H1 (cell line): ENCODE measurements around the gene FBXO28. TPM values are rescaled to one million over a fixed set of nuclear protein-coding genes. Genes with fewer than 3 reads are reported as not detected.

ENCODE experiments used
- CTCF ChIA-PET: fragments of 300-600 bp; sonication (Branson Sonifier 250); formaldehyde crosslinking; loops from one replicate; lab custom pipeline; 2021; ENCODE audit not compliant: partially characterized antibody; lab: Charles Lee
- POLR2A ChIA-PET: fragments of 300-600 bp; sonication (Branson Sonifier 250); formaldehyde crosslinking; loops from one replicate; lab custom pipeline; 2021; ENCODE audit warnings: inconsistent platforms; ENCODE audit not compliant: partially characterized antibody; lab: Charles Lee
- DNase-seq, 2 experiments: peaks; one replicate each; pipeline versions ENCODE4 v3.0.0 to v3.0.0-alpha.2; 2010 to 2022; ENCODE audit warnings: low spot score in 2 of 2, low read depth in 1 of 2, mixed read lengths in 1 of 2
- FAIRE-seq: peaks from 2 replicates; lab custom pipeline; 2011; peaks lifted over from hg19 to GRCh38; lab: Jason Lieb, UNC
- H2AFZ ChIP-seq: 2 replicates; pipeline ENCODE4 v1.8.1; 2012; ENCODE audit warnings: low read length, inconsistent platforms
- H2AK5ac ChIP-seq: 2 replicates; pipeline ENCODE4 v1.6.1; 2013; ENCODE audit warnings: low read depth, low read length
- H2BK120ac ChIP-seq: replicated peaks from 2 replicates; pipeline ENCODE3; 2013; ENCODE audit warnings: low read depth, low read length, inconsistent platforms
- H2BK12ac ChIP-seq: 2 replicates; pipeline ENCODE4 v1.6.1; 2013; ENCODE audit warnings: low read depth, low read length
- H2BK15ac ChIP-seq: 2 replicates; pipeline ENCODE4 v1.6.1; 2013; ENCODE audit warnings: low read length
- H2BK20ac ChIP-seq: 2 replicates; pipeline ENCODE4 v1.6.1; 2013; ENCODE audit warnings: low read length
- H2BK5ac ChIP-seq: 2 replicates; pipeline ENCODE4 v1.6.1; 2013; ENCODE audit warnings: low read depth, low read length
- H3K14ac ChIP-seq: 2 replicates; pipeline ENCODE4 v1.6.1; 2013; ENCODE audit warnings: inconsistent platforms; ENCODE audit not compliant: insufficient read length
- H3K18ac ChIP-seq: 2 replicates; pipeline ENCODE4 v1.6.1; 2013; ENCODE audit warnings: low read length; ENCODE audit errors: extremely low read depth
- H3K23ac ChIP-seq: 2 replicates; pipeline ENCODE4 v1.6.1; 2013; ENCODE audit warnings: inconsistent platforms; ENCODE audit not compliant: insufficient read length
- H3K23me2 ChIP-seq: 2 replicates; pipeline ENCODE4 v1.6.1; 2013; ENCODE audit warnings: low read depth, low read length
- H3K27ac ChIP-seq: 2 replicates; pipeline ENCODE4 v1.6.1; 2011; ENCODE audit warnings: low read depth, low read length, inconsistent platforms
- H3K27me3 ChIP-seq, 4 experiments: replicated peaks in 1 of 4; 1 replicate in 1 of 4; 2 replicates in 3 of 4; pipeline versions ENCODE4 v1.6.1 to v1.8.1; 2011 to 2013; ENCODE audit warnings: low read length in 3 of 4, mild to moderate bottlenecking in 3 of 4, inconsistent platforms in 2 of 4, mixed read lengths in 2 of 4, moderate library complexity in 1 of 4; ENCODE audit not compliant: control insufficient read depth in 3 of 4, insufficient read depth in 3 of 4; ENCODE audit errors: extremely low read depth in 1 of 4
- H3K36me3 ChIP-seq, 4 experiments: 2 replicates each; pipeline versions ENCODE4 v1.6.1 to v1.8.1; 2011 to 2013; ENCODE audit warnings: mild to moderate bottlenecking in 4 of 4, low read length in 3 of 4, moderate library complexity in 2 of 4, control low read depth in 1 of 4, inconsistent platforms in 1 of 4; ENCODE audit not compliant: insufficient read depth in 4 of 4, control insufficient read depth in 2 of 4
- H3K4ac ChIP-seq: replicated peaks from 2 replicates; pipeline ENCODE3; 2013; ENCODE audit warnings: low read length, low read depth, mixed read lengths, inconsistent platforms; ENCODE audit not compliant: insufficient read length
- H3K4me1 ChIP-seq, 4 experiments: replicated peaks in 1 of 4; 1 replicate in 1 of 4; 2 replicates in 3 of 4; pipeline versions ENCODE4 v1.6.1 to v1.8.1; 2011 to 2013; ENCODE audit warnings: low read length in 3 of 4, inconsistent platforms in 2 of 4, mixed read lengths in 1 of 4; ENCODE audit not compliant: insufficient read depth in 4 of 4, control insufficient read depth in 3 of 4
- H3K4me2 ChIP-seq, 2 experiments: 2 replicates each; pipeline versions ENCODE4 v1.6.1 to v1.8.1; 2011 to 2013; ENCODE audit warnings: low read depth in 2 of 2, low read length in 2 of 2, control low read depth in 1 of 2, inconsistent platforms in 1 of 2, mild to moderate bottlenecking in 1 of 2; ENCODE audit not compliant: insufficient read depth in 1 of 2
- H3K4me3 ChIP-seq, 4 experiments: fragments of 200-600, 300-600 bp in 1 of 4; sonication (generic), shearing (Covaris generic), sonication (Bioruptor Twin) in 1 of 4; 2 replicates each; pipeline versions ENCODE4 v1.5.1 to v1.8.1; 2011 to 2016; ENCODE audit warnings: low read length in 4 of 4, low read depth in 3 of 4, control low read depth in 2 of 4, inconsistent platforms in 2 of 4, mild to moderate bottlenecking in 2 of 4, mixed read lengths in 1 of 4, moderate library complexity in 1 of 4; ENCODE audit not compliant: insufficient read depth in 2 of 4; ENCODE audit errors: extremely low read depth in 1 of 4
- H3K56ac ChIP-seq: replicated peaks from 2 replicates; pipeline ENCODE3; 2013; ENCODE audit warnings: low read depth, mild to moderate bottlenecking, mixed read lengths, low read length, inconsistent platforms; ENCODE audit not compliant: insufficient read length
- H3K79me1 ChIP-seq: 2 replicates; pipeline ENCODE4 v1.6.1; 2013; ENCODE audit warnings: low read depth, low read length, control low read depth
- H3K79me2 ChIP-seq, 2 experiments: 2 replicates each; pipeline versions ENCODE4 v1.6.1 to v1.8.1; 2012 to 2013; ENCODE audit warnings: low read length in 2 of 2, mild to moderate bottlenecking in 2 of 2, inconsistent platforms in 1 of 2; ENCODE audit not compliant: insufficient read depth in 2 of 2, control insufficient read depth in 1 of 2
- H3K9ac ChIP-seq, 4 experiments: replicated peaks in 1 of 4; 1 replicate in 1 of 4; 2 replicates in 3 of 4; pipeline versions ENCODE4 v1.6.1 to v1.8.1; 2011 to 2013; ENCODE audit warnings: low read depth in 3 of 4, low read length in 3 of 4, control low read depth in 2 of 4, mild to moderate bottlenecking in 2 of 4, moderate library complexity in 2 of 4, inconsistent platforms in 1 of 4; ENCODE audit errors: extremely low read depth in 1 of 4
- H3K9me3 ChIP-seq, 2 experiments: 2 replicates each; pipeline versions ENCODE4 v1.6.1 to v1.8.1; 2012 to 2013; ENCODE audit warnings: mild to moderate bottlenecking in 2 of 2, moderate library complexity in 2 of 2, control low read depth in 1 of 2, inconsistent platforms in 1 of 2, low read depth in 1 of 2, low read length in 1 of 2, mixed read lengths in 1 of 2; ENCODE audit not compliant: insufficient read depth in 2 of 2
- H4K20me1 ChIP-seq, 2 experiments: replicated peaks in 1 of 2; 2 replicates each; pipeline versions ENCODE3 to v1.8.1; 2011 to 2013; ENCODE audit warnings: inconsistent platforms in 2 of 2, low read length in 2 of 2, mild to moderate bottlenecking in 1 of 2; ENCODE audit not compliant: insufficient read depth in 2 of 2, control insufficient read depth in 1 of 2
- H4K5ac ChIP-seq: 2 replicates; pipeline ENCODE4 v1.6.1; 2013; ENCODE audit warnings: low read length, low read depth, mixed read lengths, inconsistent platforms; ENCODE audit not compliant: insufficient read length
- H4K8ac ChIP-seq: 2 replicates; pipeline ENCODE4 v1.8.0; 2013; ENCODE audit warnings: mild to moderate bottlenecking, moderate library complexity, low read length, inconsistent platforms; ENCODE audit not compliant: insufficient read depth; ENCODE audit errors: extremely low read depth
- H4K91ac ChIP-seq: replicated peaks from 2 replicates; pipeline ENCODE3; 2013; ENCODE audit warnings: low read length, mixed read lengths, inconsistent platforms; ENCODE audit not compliant: insufficient read length
- EGR1 ChIP-seq: IDR thresholded peaks from 2 replicates; pipeline ENCODE4 v1.6.1; 2011; ENCODE audit warnings: low read depth, low read length, borderline replicate concordance
- RNF2 ChIP-seq: fragments of 200-900, 300-1000 bp; sonication (generic); IDR thresholded peaks from 2 replicates; pipeline ENCODE4 v1.7.1; 2016; ENCODE audit warnings: borderline replicate concordance, low read depth, mild to moderate bottlenecking, antibody characterized with exemption, low read length; ENCODE audit not compliant: poor library complexity, severe bottlenecking; ENCODE audit errors: missing control alignments
- SP2 ChIP-seq: IDR thresholded peaks from 2 replicates; pipeline ENCODE4 v1.6.1; 2012; ENCODE audit warnings: mild to moderate bottlenecking, low read length, inconsistent platforms
- polyA plus RNA-seq, 7 experiments: library from polyadenylated mRNA; depleted of rRNA in 3 of 7; stranded (reverse) in 5 of 7; unstranded in 2 of 7; fragments of >200 nt in 5 of 7; fragments of 200-250 nt in 2 of 7; gene quantifications; 1 replicate in 5 of 7; 2 replicates in 1 of 7; 4 replicates in 1 of 7; pipeline versions ENCODE4 v1.2.1 to v1.2.3, GENCODE V29; 2011 to 2013; ENCODE audit warnings: missing spikeins in 2 of 7, mixed read lengths in 2 of 7
- total RNA-seq: library from RNA; stranded (reverse); fragmentation: NEBNext Ultra II Directional; extraction: Animal tissue kit (Norgen Biotek cat#: 25700); gene quantifications from 2 replicates; pipeline ENCODE4 v1.2.1, GENCODE V29; 2021

FBXO28 gene
- total and polyA plus RNA-seq, 2 of the 8 experiments (the other 6 are each of a cell fraction or from before 2014, with no cell fraction given) = 10.3 to 42.5 TPM

GRCh38 chr1:224124220-224124619, 10.3 kb downstream of the FBXO28 start:
- H3K4ac ChIP-seq = no peak overlapping the region
- no peak overlapping the region for H3K9ac ChIP-seq
- H2BK120ac ChIP-seq = no peak overlapping the region
- peaks cover 3 to 95% of the 10 kb centered on the region in 2 experiments; a peak in 2 of 4 replicates for H3K79me2 ChIP-seq
- no peak overlapping the region for H2BK5ac ChIP-seq
- H3K4me1 ChIP-seq = no peaks in the 10 kb centered on the region; a peak in 1 of 7 replicates
- no peak overlapping the region for H3K23ac ChIP-seq
- no peak for DNase-seq
- TF ChIP-seq RNF2 (no peak), SP2 (no peak), EGR1 (no peak)
- TF ChIP-seq, all 59 proteins: peak for 0
- Histone ChIP-seq H3K79me1 (peaks cover 2% of the 10 kb centered on the region; the same call in 1 of the 2 replicates), H3K56ac (no peak overlapping the region), H4K91ac (no peak overlapping the region), H4K5ac (no peak overlapping the region), H2BK20ac (no peak overlapping the region), H3K18ac (no peak overlapping the region), H2AK5ac (no peak overlapping the region), H3K9me3 (no peaks in the 10 kb centered on the region), H3K14ac (no peak overlapping the region), H2BK15ac (no peak overlapping the region), H3K23me2 (no peaks in the 10 kb centered on the region), H2AFZ (no peak overlapping the region), H3K27ac (no peak overlapping the region), H4K8ac (no peak overlapping the region), H3K27me3 (no peaks in the 10 kb centered on the region), H3K36me3 (peaks cover 0 to 9% (median 0%) of the 10 kb centered on the region in 4 experiments; a peak in 1 of 8 replicates), H4K20me1 (peaks cover 5 to 7% of the 10 kb centered on the region in 2 experiments), H3K4me3 (no peak overlapping the region), H3K4me2 (no peak overlapping the region), H2BK12ac (no peak overlapping the region)
- POLR2A ChIA-PET = no interaction called here
- CTCF ChIA-PET = interaction anchor here (0.6 to 1.3 kb wide), 3 partner anchors 14 to 80 kb away, joined by 3 to 4 read pairs (median 3); no protein-coding TSS in a partner anchor
- FAIRE-seq = no peak
